A673 (cell line): Measurements from ENCODE around the gene SUCLG2. TPM values are rescaled to one million over a fixed set of nuclear protein-coding genes. Genes with fewer than 3 reads are reported as not detected.

ENCODE experiments used
- BruUV-seq: library from RNA; stranded (reverse); fragments of 400-500 nt; replicated peaks from 2 replicates; lab custom pipeline; 2021; lab: Mats Ljungman, UMichigan
- CTCF ChIA-PET: fragments of 300-600 bp; sonication (Branson Sonifier 250); formaldehyde crosslinking; loops from one replicate; lab custom pipeline; 2022; ENCODE audit warnings: antibody characterized with exemption; lab: Charles Lee
- POLR2A ChIA-PET: fragments of 300-600 bp; sonication (Branson Sonifier 250); formaldehyde crosslinking; loops from one replicate; lab custom pipeline; 2022; ENCODE audit warnings: antibody characterized with exemption; ENCODE audit not compliant: low non-redundant PET; lab: Charles Lee
- DNase-seq: peaks from one replicate; pipeline ENCODE4 v3.0.0-alpha.2; 2015; ENCODE audit warnings: low spot score
- H3K27ac ChIP-seq: fragments of 200-600 bp; sonication (generic); 2 replicates; pipeline ENCODE4 v1.5.1; 2016; ENCODE audit warnings: mixed run types, low read depth, mild to moderate bottlenecking, mixed read lengths, antibody characterized with exemption, low read length; ENCODE audit not compliant: poor library complexity, severe bottlenecking
- H3K27me3 ChIP-seq: fragments of 200-600 bp; sonication (generic); replicated peaks from 2 replicates; pipeline ENCODE4 v1.6.1; 2017; ENCODE audit warnings: mixed run types, low read depth, mild to moderate bottlenecking, mixed read lengths, antibody characterized with exemption, low read length; ENCODE audit not compliant: insufficient read depth, poor library complexity
- H3K36me3 ChIP-seq: fragments of 200-600 bp; sonication (generic); 2 replicates; pipeline ENCODE4 v1.6.1; 2016; ENCODE audit warnings: mixed run types, mild to moderate bottlenecking, mixed read lengths, antibody characterized with exemption, low read length; ENCODE audit not compliant: insufficient read depth, poor library complexity, severe bottlenecking
- H3K4me1 ChIP-seq: fragments of 200-600 bp; sonication (generic); 2 replicates; pipeline ENCODE4 v1.6.1; 2017; ENCODE audit warnings: mixed run types, mild to moderate bottlenecking, mixed read lengths, antibody characterized with exemption, low read length; ENCODE audit not compliant: insufficient read depth, poor library complexity, severe bottlenecking
- H3K4me3 ChIP-seq: fragments of 200-600 bp; sonication (generic); 2 replicates; pipeline ENCODE4 v1.5.1; 2016; ENCODE audit warnings: low read depth, mixed run types, mild to moderate bottlenecking, mixed read lengths, low read length; ENCODE audit not compliant: poor library complexity, severe bottlenecking
- H3K9me3 ChIP-seq: fragments of 200-600 bp; sonication (generic); 2 replicates; pipeline ENCODE4 v1.6.1; 2016; ENCODE audit warnings: mixed run types, low read depth, mild to moderate bottlenecking, mixed read lengths, antibody characterized with exemption, low read length; ENCODE audit not compliant: poor library complexity, severe bottlenecking
- CTCF ChIP-seq: fragments of 300-800, 200-600 bp; sonication (generic); conservative IDR thresholded peaks from 2 replicates; pipeline ENCODE4 v1.5.1; 2017; ENCODE audit warnings: low read depth, mild to moderate bottlenecking, antibody characterized with exemption, low read length, moderate library complexity, mixed read lengths
- EZH2 ChIP-seq: fragments of 200-600 bp; sonication (generic); IDR thresholded peaks from 2 replicates; pipeline ENCODE4 v1.6.1; 2017; ENCODE audit warnings: borderline replicate concordance, low read depth, mild to moderate bottlenecking, mixed read lengths, antibody characterized with exemption, low read length; ENCODE audit not compliant: poor library complexity, severe bottlenecking
- intact Hi-C: fragments of 100-400 bp; cut with micrococcal nuclease; formaldehyde crosslinking; loops from one replicate; pipeline ENCODE4 v1.10.0; 2022; ENCODE audit not compliant: unreplicated experiment
- total RNA-seq: library from RNA; stranded (reverse); gene quantifications from 2 replicates; pipeline ENCODE4 v1.2.3, GENCODE V29; 2021

The SUCLG2 gene
- total RNA-seq, 1 experiment from 2014 or later, result 7.4 TPM

GRCh38 chr3:67517781-67518180 is 136.6 kb downstream of the SUCLG2 start:
- Histone ChIP-seq H3K36me3 (no peaks in the 10 kb centered on the region), H3K4me1 (no peaks in the 10 kb centered on the region), H3K4me3 (no peak overlapping the region), H3K27me3 (no peaks in the 10 kb centered on the region), H3K9me3 (no peaks in the 10 kb centered on the region), H3K27ac (no peak overlapping the region)
- POLR2A ChIA-PET, result no interaction called here
- no peak for DNase-seq
- intact Hi-C loops, result no loop called here
- BruUV-seq, result no TSS peak
- TF ChIP-seq CTCF (no peak), EZH2 (no peak)
- CTCF ChIA-PET, result no interaction called here

- Histone ChIP-seq H3K27ac (no peak overlapping the region), H3K27me3 (no peaks in the 10 kb centered on the region), H3K36me3 (no peaks in the 10 kb centered on the region), H3K4me1 (no peaks in the 10 kb centered on the region), H3K4me3 (no peak overlapping the region), H3K9me3 (no peaks in the 10 kb centered on the region)
- TF ChIP-seq EZH2 (no peak), CTCF (no peak)
- POLR2A ChIA-PET, result no interaction called here
- intact Hi-C loops, result no loop called here
- CTCF ChIA-PET, result no interaction called here
- DNase-seq, result no peak
- no TSS peak for BruUV-seq
Observed at GRCh38 chr3:67516496-67516895, 137.9 kb downstream of the SUCLG2 start.

GRCh38 chr3:67515778-67516177 is 138.6 kb downstream of the SUCLG2 start:
- H3K27me3 ChIP-seq, result no peaks in the 10 kb centered on the region
- no peaks in the 10 kb centered on the region for H3K36me3 ChIP-seq
- TF ChIP-seq CTCF (no peak), EZH2 (no peak)
- CTCF ChIA-PET, result no interaction called here
- intact Hi-C loops, result no loop called here
- H3K4me3 ChIP-seq, result no peak overlapping the region
- no peaks in the 10 kb centered on the region for H3K4me1 ChIP-seq
- no peak for DNase-seq
- POLR2A ChIA-PET, result no interaction called here
- no peak overlapping the region for H3K27ac ChIP-seq
- H3K9me3 ChIP-seq, result no peaks in the 10 kb centered on the region
- no TSS peak for BruUV-seq
